VCaP (cell line): ENCODE data around the gene XIAP.
"Not testable (repeated sequence)": the region's sequence is repeated elsewhere in the genome, so short reads cannot be mapped to it uniquely, and the experiment has no call there.

Experiments
- H3K27ac ChIP-seq: fragments of 450-650 bp; 2 replicates; pipeline ENCODE4 v1.5.1; 2017
- CTCF ChIP-seq: fragments of 450-650 bp; conservative IDR thresholded peaks from 2 replicates; pipeline ENCODE4 v1.5.1; 2017; ENCODE audit warnings: mild to moderate bottlenecking, moderate library complexity

Gene XIAP

GRCh38 chrX:123924186-123924585 is 64.3 kb downstream of the XIAP start:
- no peak for TF ChIP-seq CTCF
- H3K27ac ChIP-seq = no peak overlapping the region

DNA sequence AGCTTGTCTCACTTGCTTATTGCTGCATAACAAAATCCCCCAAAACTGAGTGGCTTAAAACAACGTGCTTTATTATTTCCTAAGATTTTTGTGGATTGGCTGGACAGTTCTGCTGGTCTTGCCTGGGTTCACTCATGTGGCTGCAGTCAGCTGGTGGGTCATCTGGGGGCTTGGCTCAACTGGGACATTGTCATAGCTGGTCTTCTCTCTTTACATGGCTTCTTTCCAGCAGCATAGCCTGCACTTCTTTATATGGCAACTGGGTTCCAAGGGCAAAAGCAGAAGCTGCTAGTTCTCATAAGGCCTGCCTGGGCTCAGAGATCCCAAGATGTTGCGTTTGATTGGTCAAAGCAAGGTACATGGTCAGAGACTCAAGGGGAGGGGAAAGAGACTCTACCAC is 68.0 kb downstream of the XIAP start:
- H3K27ac ChIP-seq = no peak overlapping the region
- TF ChIP-seq CTCF = no peak

GRCh38 chrX:123932055-123932454 is 72.2 kb downstream of the XIAP start:
- not testable (repeated sequence) for H3K27ac ChIP-seq

GRCh38 chrX:123943074-123943473 is 83.2 kb downstream of the XIAP start:
- no peak for TF ChIP-seq CTCF
- H3K27ac ChIP-seq = no peak overlapping the region

GRCh38 chrX:123943488-123943887 is 83.6 kb downstream of the XIAP start:
- no peak for TF ChIP-seq CTCF
- H3K27ac ChIP-seq = no peak overlapping the region

- no peak for TF ChIP-seq CTCF
- H3K27ac ChIP-seq = no peak overlapping the region
Measured at GRCh38 chrX:123949846-123950245, 90.0 kb downstream of the XIAP start.

GRCh38 chrX:123959281-123960063 is 99.6 kb downstream of the XIAP start:
- TF ChIP-seq CTCF = no peak
- H3K27ac ChIP-seq = peak overlapping the region; percentile 87

DNA sequence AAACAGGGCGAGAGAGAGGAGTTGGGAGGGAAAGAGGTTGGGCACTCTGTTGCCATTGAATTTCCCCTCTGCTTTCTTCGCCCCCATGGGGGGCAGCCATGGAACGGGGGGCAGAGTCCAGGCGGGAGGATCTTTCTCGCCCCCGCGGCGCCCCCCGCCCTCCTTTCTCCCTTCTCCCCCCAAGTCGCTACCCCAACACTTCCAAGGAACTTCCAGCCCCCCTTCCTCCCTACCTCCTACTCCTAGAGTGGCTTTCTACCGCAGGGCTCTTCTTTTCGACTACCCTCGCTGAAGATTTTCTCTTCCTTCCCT is 101.1 kb downstream of the XIAP start:
- H3K27ac ChIP-seq = peak overlapping the region; percentile 87
- TF ChIP-seq CTCF = no peak
